Endothelial cell (in vitro differentiated cells): Measurements from ENCODE around the gene ATOSA. TPM values are rescaled to one million over a fixed set of nuclear protein-coding genes. Genes with fewer than 3 reads are reported as not detected.

Source experiments
- DNase-seq: peaks from one replicate; pipeline ENCODE4 v3.0.0; 2021; ENCODE audit warnings: low spot score
- H3K27ac Mint-ChIP-seq: one replicate; pipeline ENCODE4 v1.8.0; 2021; ENCODE audit warnings: mixed read lengths, inconsistent platforms; ENCODE audit not compliant: unreplicated experiment
- H3K27me3 Mint-ChIP-seq: one replicate; pipeline ENCODE4 v1.8.0; 2021; ENCODE audit warnings: mild to moderate bottlenecking, moderate library complexity, mixed read lengths, inconsistent platforms; ENCODE audit not compliant: unreplicated experiment
- H3K36me3 Mint-ChIP-seq: one replicate; pipeline ENCODE4 v1.8.0; 2021; ENCODE audit warnings: mild to moderate bottlenecking, low read depth, mixed read lengths, inconsistent platforms; ENCODE audit not compliant: unreplicated experiment
- H3K4me1 Mint-ChIP-seq: one replicate; pipeline ENCODE4 v1.8.0; 2021; ENCODE audit warnings: mild to moderate bottlenecking, mixed read lengths, inconsistent platforms; ENCODE audit not compliant: unreplicated experiment
- H3K4me3 Mint-ChIP-seq: one replicate; pipeline ENCODE4 v1.8.0; 2021; ENCODE audit warnings: mild to moderate bottlenecking, mixed read lengths, inconsistent platforms; ENCODE audit not compliant: unreplicated experiment
- H3K9me3 Mint-ChIP-seq: one replicate; pipeline ENCODE4 v1.8.0; 2021; ENCODE audit warnings: mixed read lengths, inconsistent platforms; ENCODE audit not compliant: unreplicated experiment
- CTCF ChIP-seq: fragments of 200-600 bp; sonication (generic); IDR thresholded peaks from one replicate; pipeline ENCODE4 v1.5.0; 2021; ENCODE audit warnings: antibody characterized with exemption; ENCODE audit not compliant: unreplicated experiment
- total RNA-seq: library from RNA; stranded (reverse); fragmentation: NEBNext Ultra II Directional; extraction: Animal tissue kit (Norgen Biotek cat#: 25700); gene quantifications from one replicate; pipeline ENCODE4 v1.2.1, GENCODE V29; 2021; ENCODE audit not compliant: unreplicated experiment

Gene ATOSA
- total RNA-seq, 1 donor from 2014 or later: 24.6 TPM

DNA sequence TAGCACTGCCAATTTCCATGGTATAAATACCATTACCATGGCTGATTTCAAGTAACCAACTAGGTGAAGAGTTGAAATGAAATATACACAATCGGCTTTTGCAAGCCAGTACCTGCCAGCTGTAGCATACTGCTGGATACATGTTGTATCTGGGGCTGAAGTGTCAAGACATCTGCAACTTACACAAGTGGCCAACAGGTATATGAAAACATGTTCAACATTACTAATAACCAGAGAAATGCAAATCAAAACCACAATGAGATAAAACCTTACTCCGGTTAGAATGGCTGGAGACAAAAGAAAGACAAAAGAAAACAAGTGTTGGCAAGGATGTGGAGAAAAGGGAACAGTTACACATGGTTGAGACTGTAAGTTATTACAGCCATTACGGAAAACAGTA lies 11.6 kb downstream of the ATOSA start:
- H3K9me3 Mint-ChIP-seq: no peaks in the 10 kb centered on the region
- TF ChIP-seq CTCF: no peak
- H3K4me1 Mint-ChIP-seq: no peaks in the 10 kb centered on the region
- peaks cover 5% of the 10 kb centered on the region for H3K36me3 Mint-ChIP-seq
- H3K27me3 Mint-ChIP-seq: no peaks in the 10 kb centered on the region
- H3K27ac Mint-ChIP-seq: no peak overlapping the region
- no peak for DNase-seq
- H3K4me3 Mint-ChIP-seq: no peak overlapping the region

- no peak for TF ChIP-seq CTCF
- H3K27me3 Mint-ChIP-seq: no peaks in the 10 kb centered on the region
- no peak for DNase-seq
- no peaks in the 10 kb centered on the region for H3K9me3 Mint-ChIP-seq
- no peak overlapping the region for H3K27ac Mint-ChIP-seq
- H3K4me3 Mint-ChIP-seq: no peak overlapping the region
- peaks cover 3% of the 10 kb centered on the region for H3K36me3 Mint-ChIP-seq
- H3K4me1 Mint-ChIP-seq: no peaks in the 10 kb centered on the region
Measured at GRCh38 chr15:52663536-52664294, 15.5 kb downstream of the ATOSA start.

DNA sequence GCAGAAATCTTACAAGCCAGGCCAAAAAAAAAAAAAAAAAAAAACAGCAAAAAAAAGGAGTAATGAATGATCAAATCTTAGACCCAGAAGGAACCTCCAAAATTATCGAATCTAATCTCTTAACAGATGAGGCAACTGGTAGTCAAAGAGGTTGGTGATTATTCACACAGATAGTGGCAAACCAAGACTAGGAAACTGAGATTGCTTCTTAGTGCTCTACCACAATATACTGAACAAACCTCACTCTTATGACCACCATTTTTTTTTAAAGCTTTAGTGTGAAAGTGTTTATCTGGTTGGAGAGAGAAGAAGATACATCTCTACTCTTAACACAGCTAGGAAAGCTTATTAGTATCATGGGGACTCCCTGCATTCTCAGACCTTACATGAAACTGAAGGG lies 17.3 kb downstream of the ATOSA start:
- Mint-ChIP-seq H3K27me3 (no peaks in the 10 kb centered on the region), H3K27ac (no peak overlapping the region), H3K4me3 (no peak overlapping the region), H3K4me1 (no peaks in the 10 kb centered on the region), H3K36me3 (peaks cover 3% of the 10 kb centered on the region), H3K9me3 (no peaks in the 10 kb centered on the region)
- no peak for DNase-seq
- TF ChIP-seq CTCF: no peak

DNA sequence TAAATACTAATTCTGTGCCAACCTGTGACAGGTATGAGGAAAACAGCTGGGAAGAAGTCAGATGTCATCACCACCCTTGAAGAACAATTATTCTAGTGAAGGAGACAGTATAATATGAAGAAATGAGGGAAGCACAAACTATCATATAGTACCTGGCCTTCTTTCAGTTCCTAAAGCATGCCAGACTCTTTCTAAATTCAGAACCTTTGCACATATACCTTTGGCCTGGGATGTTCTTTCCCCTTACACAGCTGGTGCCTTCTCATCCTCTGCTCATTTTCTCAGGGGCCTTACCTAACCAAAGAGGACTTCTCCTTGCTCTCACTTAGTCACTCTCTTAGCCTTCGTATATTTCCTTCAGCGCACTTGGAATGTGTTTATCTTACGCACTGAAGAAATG lies 19.0 kb downstream of the ATOSA start:
- H3K27me3 Mint-ChIP-seq: no peaks in the 10 kb centered on the region
- H3K4me3 Mint-ChIP-seq: no peak overlapping the region
- no peak for TF ChIP-seq CTCF

DNA sequence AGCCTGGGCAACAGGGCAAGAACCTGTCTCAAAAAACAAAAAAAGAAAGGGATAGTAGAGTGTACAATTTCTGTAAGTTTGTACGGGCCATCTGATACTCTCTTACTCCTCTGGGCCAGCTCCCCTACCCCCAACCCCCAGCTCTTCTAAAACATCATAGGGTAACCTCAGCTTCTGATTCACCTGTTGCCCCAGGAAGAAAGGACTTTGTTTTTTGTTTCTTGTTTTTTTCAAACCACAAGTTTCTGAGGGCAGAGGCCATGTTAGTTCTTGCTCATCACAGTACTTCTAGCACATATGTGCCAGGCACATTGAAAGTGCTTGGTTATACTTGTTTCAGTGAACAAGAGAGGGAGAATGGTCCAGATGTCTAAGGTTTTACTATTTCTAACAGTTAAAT lies 20.2 kb downstream of the ATOSA start:
- Mint-ChIP-seq H3K27ac (no peak overlapping the region), H3K9me3 (no peaks in the 10 kb centered on the region), H3K4me1 (no peaks in the 10 kb centered on the region), H3K4me3 (no peak overlapping the region), H3K27me3 (peaks cover 1% of the 10 kb centered on the region), H3K36me3 (no peaks in the 10 kb centered on the region)
- TF ChIP-seq CTCF: no peak
- DNase-seq: no peak

More for the DNA sequence above, 19.0 kb downstream of the ATOSA start:
- Mint-ChIP-seq H3K27ac (no peak overlapping the region), H3K4me1 (no peaks in the 10 kb centered on the region), H3K9me3 (no peaks in the 10 kb centered on the region), H3K36me3 (no peaks in the 10 kb centered on the region)
- no peak for DNase-seq
